H1 (cell line): ENCODE results near the gene VPS52. TPM values are rescaled to one million over a fixed set of nuclear protein-coding genes. Genes with fewer than 3 reads are reported as not detected.

Source experiments
- ATF3 ChIP-seq: IDR thresholded peaks from 2 replicates; pipeline ENCODE4 v1.6.1; 2011; ENCODE audit warnings: low read depth, mild to moderate bottlenecking, low read length; ENCODE audit not compliant: insufficient read depth
- CEBPB ChIP-seq: IDR thresholded peaks from 2 replicates; pipeline ENCODE4 v1.6.1; 2012; ENCODE audit warnings: low read depth, low read length
- CTBP2 ChIP-seq: IDR thresholded peaks from 2 replicates; pipeline ENCODE4 v1.7.0; 2011; ENCODE audit warnings: borderline replicate concordance, mild to moderate bottlenecking, moderate library complexity, mixed read lengths, low read length; ENCODE audit not compliant: insufficient read depth, insufficient read length
- EZH2 ChIP-seq: fragments of 200-600 bp; sonication (generic); IDR thresholded peaks from 2 replicates; pipeline ENCODE4 v1.7.1; 2012; ENCODE audit warnings: low read depth, mild to moderate bottlenecking, moderate library complexity, low read length, inconsistent platforms; ENCODE audit not compliant: severe bottlenecking
- HDAC2 ChIP-seq, 2 experiments: fragments of 300-600 bp in 1 of 2; sonication (generic) in 1 of 2; IDR thresholded peaks; 2 replicates each; pipeline ENCODE4 v1.6.1; 2011 to 2012; ENCODE audit warnings: low read depth in 2 of 2, low read length in 2 of 2, mild to moderate bottlenecking in 2 of 2, moderate library complexity in 2 of 2, borderline replicate concordance in 1 of 2, inconsistent platforms in 1 of 2
- POLR2A ChIP-seq, 2 experiments: IDR thresholded peaks; 1 replicate in 1 of 2; 2 replicates in 1 of 2; pipeline ENCODE4 v1.6.1; 2011; ENCODE audit warnings: low read depth in 2 of 2, low read length in 2 of 2, mild to moderate bottlenecking in 2 of 2; ENCODE audit errors: control extremely low read depth in 1 of 2
- RBBP5 ChIP-seq: IDR thresholded peaks from 2 replicates; pipeline ENCODE4 v1.7.1; 2012; ENCODE audit warnings: low read depth, mild to moderate bottlenecking, inconsistent platforms, low read length, moderate library complexity, borderline replicate concordance
- RNF2 ChIP-seq: fragments of 200-900, 300-1000 bp; sonication (generic); IDR thresholded peaks from 2 replicates; pipeline ENCODE4 v1.7.1; 2016; ENCODE audit warnings: borderline replicate concordance, low read depth, mild to moderate bottlenecking, antibody characterized with exemption, low read length; ENCODE audit not compliant: poor library complexity, severe bottlenecking; ENCODE audit errors: missing control alignments
- SIN3A ChIP-seq, 2 experiments: IDR thresholded peaks in 1 of 2; conservative IDR thresholded peaks in 1 of 2; 2 replicates each; pipeline ENCODE4 v1.6.1; 2011 to 2012; ENCODE audit warnings: low read length in 2 of 2, improper control_type of control experiment in 1 of 2, low read depth in 1 of 2, mild to moderate bottlenecking in 1 of 2
- SUZ12 ChIP-seq: fragments of 200-600 bp; sonication (generic); IDR thresholded peaks from 2 replicates; pipeline ENCODE4 v1.6.1; 2012; ENCODE audit warnings: mild to moderate bottlenecking, inconsistent platforms, low read length, moderate library complexity, mixed read lengths
- TBP ChIP-seq: IDR thresholded peaks from 2 replicates; pipeline ENCODE4 v1.6.1; 2011; ENCODE audit warnings: low read depth, low read length, improper control_type of control experiment
- YY1 ChIP-seq: IDR thresholded peaks from 2 replicates; pipeline ENCODE4 v1.6.1; 2011; ENCODE audit warnings: low read depth, mild to moderate bottlenecking, low read length
- polyA plus RNA-seq, 7 experiments: library from polyadenylated mRNA; depleted of rRNA in 3 of 7; stranded (reverse) in 5 of 7; unstranded in 2 of 7; fragments of >200 nt in 5 of 7; fragments of 200-250 nt in 2 of 7; gene quantifications; 1 replicate in 5 of 7; 2 replicates in 1 of 7; 4 replicates in 1 of 7; pipeline versions ENCODE4 v1.2.1 to v1.2.3, GENCODE V29; 2011 to 2013; ENCODE audit warnings: missing spikeins in 2 of 7, mixed read lengths in 2 of 7
- total RNA-seq: library from RNA; stranded (reverse); fragmentation: NEBNext Ultra II Directional; extraction: Animal tissue kit (Norgen Biotek cat#: 25700); gene quantifications from 2 replicates; pipeline ENCODE4 v1.2.1, GENCODE V29; 2021
- TF ChIP-seq, protein P1 (sequence below): IDR thresholded peaks from 2 replicates; pipeline ENCODE4 v1.6.1; 2012; ENCODE audit warnings: inconsistent platforms

VPS52 gene
- total and polyA plus RNA-seq, 2 of the 8 experiments (the other 6 are each of a cell fraction or from before 2014, with no cell fraction given) = 36.5 to 86.3 TPM

- TF ChIP-seq RBBP5 = peak; percentile 37; the same call in 1 of the 2 replicates
- TF ChIP-seq TBP = no peak
- peak in 1 of 2 experiments; percentile 62; a peak in 1 of 3 replicates for TF ChIP-seq POLR2A (IDR thresholded peaks at IDR 0.05; ENCODE audit: control extremely low read depth in 1 of 2, low read depth in 2 of 2, low read length in 2 of 2)
- TF ChIP-seq YY1 = 0 out of 2 replicates have a peak, but pooled peaks have one; percentile 9
- peak; percentile 91 for TF ChIP-seq CTBP2
- TF ChIP-seq CEBPB = no peak
- no peak for TF ChIP-seq ATF3
- 0 out of 4 replicates have a peak, but pooled peaks of 1 of the 2 experiments have one; percentile 12 for TF ChIP-seq SIN3A (conservative IDR thresholded peaks at IDR 0.05 in 1 of 2, IDR thresholded peaks at IDR 0.05 in 1 of 2; ENCODE audit: low read depth in 1 of 2, low read length in 2 of 2)
- peak; percentile 67; the same call in 1 of the 2 replicates for TF ChIP-seq SUZ12
- no peak for TF ChIP-seq HDAC2 (IDR thresholded peaks at IDR 0.05; ENCODE audit: borderline replicate concordance in 1 of 2, low read depth in 2 of 2, low read length in 2 of 2)
- TF ChIP-seq EZH2 = peak; percentile 61
- TF ChIP-seq, protein P1, sequence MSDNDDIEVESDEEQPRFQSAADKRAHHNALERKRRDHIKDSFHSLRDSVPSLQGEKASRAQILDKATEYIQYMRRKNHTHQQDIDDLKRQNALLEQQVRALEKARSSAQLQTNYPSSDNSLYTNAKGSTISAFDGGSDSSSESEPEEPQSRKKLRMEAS = 0 out of 2 replicates have a peak, but pooled peaks have one; percentile 10
- TF ChIP-seq RNF2 = peak; percentile 57
These were observed 58.3 kb downstream of the VPS52 start (continued) for GRCh38 chr6:33213166-33213988.
